Caco-2 (cell line): ENCODE data around the gene PALM2AKAP2. TPM values are rescaled to one million over a fixed set of nuclear protein-coding genes. Genes with fewer than 3 reads are reported as not detected.

Experiments
- BruUV-seq: library from RNA; stranded (reverse); fragments of 400-500 nt; replicated peaks from 2 replicates; lab custom pipeline; 2021; lab: Mats Ljungman, UMichigan
- CTCF ChIA-PET: fragments of 300-600 bp; sonication (Branson Sonifier 250); formaldehyde crosslinking; loops from one replicate; lab custom pipeline; 2022; ENCODE audit warnings: antibody characterized with exemption; lab: Charles Lee
- POLR2A ChIA-PET: fragments of 300-600 bp; sonication (Branson Sonifier 250); formaldehyde crosslinking; loops from one replicate; lab custom pipeline; 2022; ENCODE audit warnings: antibody characterized with exemption; lab: Charles Lee
- DNase-seq, 2 experiments: peaks; one replicate each; pipeline versions ENCODE4 v3.0.0 to v3.0.0-alpha.2; 2020 to 2022
- H3K27me3 ChIP-seq: replicated peaks from 2 replicates; pipeline ENCODE4 v1.6.0; 2011; ENCODE audit warnings: low read length; ENCODE audit not compliant: control insufficient read depth, insufficient read depth
- H3K36me3 ChIP-seq: 2 replicates; pipeline ENCODE4 v1.5.1; 2011; ENCODE audit warnings: low read length; ENCODE audit not compliant: control insufficient read depth, insufficient read depth
- H3K4me1 ChIP-seq: fragments of 250-450 bp; sonication (Bioruptor Pico); 2 replicates; pipeline ENCODE4 v1.5.1; 2020; ENCODE audit warnings: mild to moderate bottlenecking
- H3K4me3 ChIP-seq: 2 replicates; pipeline ENCODE4 v1.5.1; 2011; ENCODE audit warnings: low read depth, mild to moderate bottlenecking, control low read depth, low read length
- H3K9me3 ChIP-seq: fragments of 250-450 bp; sonication (Bioruptor Pico); 2 replicates; pipeline ENCODE4 v1.5.1; 2020; ENCODE audit warnings: mild to moderate bottlenecking, moderate library complexity
- H3K27ac Mint-ChIP-seq: one replicate; pipeline ENCODE4 v1.8.0; 2022; ENCODE audit warnings: mixed read lengths; ENCODE audit not compliant: unreplicated experiment
- H3K27me3 Mint-ChIP-seq: one replicate; pipeline ENCODE4 v1.8.0; 2022; ENCODE audit warnings: mixed read lengths; ENCODE audit not compliant: insufficient read depth, unreplicated experiment
- H3K36me3 Mint-ChIP-seq: one replicate; pipeline ENCODE4 v1.8.0; 2022; ENCODE audit warnings: mild to moderate bottlenecking, mixed read lengths; ENCODE audit not compliant: insufficient read depth, unreplicated experiment
- H3K4me1 Mint-ChIP-seq: one replicate; pipeline ENCODE4 v1.8.0; 2022; ENCODE audit warnings: low read depth, mixed read lengths; ENCODE audit not compliant: unreplicated experiment
- H3K4me3 Mint-ChIP-seq: one replicate; pipeline ENCODE4 v1.8.0; 2022; ENCODE audit warnings: mild to moderate bottlenecking, moderate library complexity, mixed read lengths; ENCODE audit not compliant: unreplicated experiment
- H3K9me3 Mint-ChIP-seq: one replicate; pipeline ENCODE4 v1.8.0; 2022; ENCODE audit warnings: mixed read lengths; ENCODE audit not compliant: unreplicated experiment
- intact Hi-C: fragments of 100-400 bp; cut with micrococcal nuclease; formaldehyde crosslinking; loops from one replicate; pipeline ENCODE4 v1.10.0; 2022; ENCODE audit not compliant: unreplicated experiment
- total RNA-seq: library from RNA; stranded (reverse); gene quantifications from 2 replicates; pipeline ENCODE4 v1.2.3, GENCODE V29; 2022
- TF ChIP-seq, protein P1 (sequence below), 2 experiments: fragments of 200-600 bp in 1 of 2; IDR thresholded peaks; 1 replicate in 1 of 2; 2 replicates in 1 of 2; pipeline versions ENCODE4 v1.5.1 to v1.8.0; 2011 to 2022; ENCODE audit warnings: antibody characterized with exemption in 1 of 2, control low read depth in 1 of 2, inconsistent platforms in 1 of 2, low read depth in 1 of 2, low read length in 1 of 2, mild to moderate bottlenecking in 1 of 2, moderate library complexity in 1 of 2; ENCODE audit not compliant: insufficient read depth in 1 of 2, severe bottlenecking in 1 of 2, unreplicated experiment in 1 of 2

The PALM2AKAP2 gene
- total RNA-seq, 1 experiment from 2014 or later, result 0.54 TPM

- TF ChIP-seq, protein P1, sequence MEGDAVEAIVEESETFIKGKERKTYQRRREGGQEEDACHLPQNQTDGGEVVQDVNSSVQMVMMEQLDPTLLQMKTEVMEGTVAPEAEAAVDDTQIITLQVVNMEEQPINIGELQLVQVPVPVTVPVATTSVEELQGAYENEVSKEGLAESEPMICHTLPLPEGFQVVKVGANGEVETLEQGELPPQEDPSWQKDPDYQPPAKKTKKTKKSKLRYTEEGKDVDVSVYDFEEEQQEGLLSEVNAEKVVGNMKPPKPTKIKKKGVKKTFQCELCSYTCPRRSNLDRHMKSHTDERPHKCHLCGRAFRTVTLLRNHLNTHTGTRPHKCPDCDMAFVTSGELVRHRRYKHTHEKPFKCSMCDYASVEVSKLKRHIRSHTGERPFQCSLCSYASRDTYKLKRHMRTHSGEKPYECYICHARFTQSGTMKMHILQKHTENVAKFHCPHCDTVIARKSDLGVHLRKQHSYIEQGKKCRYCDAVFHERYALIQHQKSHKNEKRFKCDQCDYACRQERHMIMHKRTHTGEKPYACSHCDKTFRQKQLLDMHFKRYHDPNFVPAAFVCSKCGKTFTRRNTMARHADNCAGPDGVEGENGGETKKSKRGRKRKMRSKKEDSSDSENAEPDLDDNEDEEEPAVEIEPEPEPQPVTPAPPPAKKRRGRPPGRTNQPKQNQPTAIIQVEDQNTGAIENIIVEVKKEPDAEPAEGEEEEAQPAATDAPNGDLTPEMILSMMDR (IDR thresholded peaks at IDR 0.05; ENCODE audit: insufficient read depth in 1 of 2, low read depth in 1 of 2, low read length in 1 of 2, severe bottlenecking in 1 of 2, unreplicated experiment in 1 of 2), result no peak
- H3K4me3 ChIP-seq, result no peak overlapping the region
- intact Hi-C loops, result no loop called here
- no peak overlapping the region for H3K4me3 Mint-ChIP-seq
- no TSS peak for BruUV-seq
- peaks cover 7% of the 10 kb centered on the region; the same call in 1 of the 2 replicates for H3K4me1 ChIP-seq
- no peaks in the 10 kb centered on the region for H3K9me3 ChIP-seq
- POLR2A ChIA-PET, result no interaction called here
- H3K36me3 ChIP-seq, result no peaks in the 10 kb centered on the region
- no peaks in the 10 kb centered on the region for H3K9me3 Mint-ChIP-seq
- DNase-seq, result no peak
- H3K36me3 Mint-ChIP-seq, result no peaks in the 10 kb centered on the region
- no peaks in the 10 kb centered on the region for H3K27me3 ChIP-seq
- no peak overlapping the region for H3K27ac Mint-ChIP-seq
- peaks cover 15% of the 10 kb centered on the region for H3K4me1 Mint-ChIP-seq
- CTCF ChIA-PET, result no interaction called here
- peaks cover 6% of the 10 kb centered on the region for H3K27me3 Mint-ChIP-seq
Observed at GRCh38 chr9:109789971-109790370, 10.0 kb downstream of the PALM2AKAP2 start.

DNA sequence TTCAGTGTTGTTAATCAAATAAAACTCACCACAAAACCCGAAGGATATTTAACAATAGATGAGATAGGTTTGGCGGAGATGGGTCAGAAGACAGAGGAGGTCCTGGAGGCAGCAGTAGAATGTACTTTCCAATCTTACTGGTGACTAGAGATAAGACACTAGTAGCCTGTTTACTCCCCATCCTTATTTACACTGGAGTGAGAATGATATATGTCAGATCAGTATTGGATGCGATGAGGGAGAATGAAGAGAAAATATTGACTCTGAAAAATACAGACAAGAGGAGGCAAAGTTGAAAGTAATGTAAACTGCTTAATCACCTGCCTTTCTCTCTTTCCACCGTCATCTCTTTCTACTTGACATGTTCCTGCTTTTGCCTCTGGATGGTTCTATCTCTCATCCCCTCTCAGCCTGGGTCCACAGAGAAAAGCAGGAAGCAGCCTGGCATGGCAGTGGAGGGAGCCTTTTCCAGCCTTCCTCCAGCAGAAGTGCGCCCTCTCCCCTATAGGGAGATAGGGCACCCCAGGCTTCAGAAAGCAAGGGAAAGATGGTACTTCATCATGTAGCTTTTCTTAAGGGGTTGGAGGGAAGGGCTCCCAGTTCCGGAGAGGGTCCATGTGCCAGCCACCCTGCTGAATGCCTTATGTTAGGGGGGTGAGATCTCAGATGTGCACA lies 11.1 kb downstream of the PALM2AKAP2 start:
- Mint-ChIP-seq H3K36me3 (no peaks in the 10 kb centered on the region), H3K4me3 (no peak overlapping the region), H3K27ac (no peak overlapping the region), H3K9me3 (no peaks in the 10 kb centered on the region), H3K4me1 (peaks cover 15% of the 10 kb centered on the region), H3K27me3 (no peaks in the 10 kb centered on the region)
- no peaks in the 10 kb centered on the region for H3K36me3 ChIP-seq
- peaks cover 7% of the 10 kb centered on the region; the same call in 1 of the 2 replicates for H3K4me1 ChIP-seq
- no peak overlapping the region for H3K4me3 ChIP-seq
- no peak for DNase-seq
- intact Hi-C loops, result no loop called here
- no peaks in the 10 kb centered on the region for H3K9me3 ChIP-seq
- TF ChIP-seq, protein P1 (IDR thresholded peaks at IDR 0.05; ENCODE audit: insufficient read depth in 1 of 2, low read depth in 1 of 2, low read length in 1 of 2, severe bottlenecking in 1 of 2, unreplicated experiment in 1 of 2), result no peak
- no peaks in the 10 kb centered on the region for H3K27me3 ChIP-seq
- CTCF ChIA-PET, result no interaction called here
- no TSS peak for BruUV-seq
- POLR2A ChIA-PET, result no interaction called here

DNA sequence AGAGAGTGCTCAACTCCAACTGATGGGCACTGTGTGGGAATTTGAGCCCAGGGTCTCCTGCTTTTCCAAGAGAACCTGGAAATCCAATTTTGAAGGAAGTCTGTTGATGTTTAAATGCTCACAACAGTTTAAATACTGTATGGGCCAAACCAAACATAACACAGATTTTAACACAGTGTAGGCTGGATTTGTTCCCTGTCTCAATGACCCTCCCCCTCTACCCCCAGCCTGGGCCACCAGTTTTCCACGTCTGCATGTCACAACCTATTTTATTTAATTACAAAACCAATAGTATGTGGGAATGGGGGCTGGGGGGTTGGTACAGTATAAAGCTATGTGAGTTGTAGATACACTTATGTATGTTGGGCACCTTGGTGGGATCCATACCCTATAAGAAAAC lies 11.7 kb downstream of the PALM2AKAP2 start:
- CTCF ChIA-PET, result no interaction called here
- no peaks in the 10 kb centered on the region for H3K27me3 Mint-ChIP-seq
- H3K4me3 Mint-ChIP-seq, result no peak overlapping the region
- no peaks in the 10 kb centered on the region for H3K27me3 ChIP-seq
- peaks cover 15% of the 10 kb centered on the region for H3K4me1 Mint-ChIP-seq
- H3K4me3 ChIP-seq, result no peak overlapping the region
- H3K27ac Mint-ChIP-seq, result no peak overlapping the region
- H3K4me1 ChIP-seq, result peaks cover 7% of the 10 kb centered on the region; the same call in 1 of the 2 replicates
- TF ChIP-seq, protein P1 (IDR thresholded peaks at IDR 0.05; ENCODE audit: insufficient read depth in 1 of 2, low read depth in 1 of 2, low read length in 1 of 2, severe bottlenecking in 1 of 2, unreplicated experiment in 1 of 2), result no peak
- no peaks in the 10 kb centered on the region for H3K36me3 Mint-ChIP-seq
- intact Hi-C loops, result no loop called here
- POLR2A ChIA-PET, result no interaction called here
- no TSS peak for BruUV-seq
- no peaks in the 10 kb centered on the region for H3K9me3 Mint-ChIP-seq
- H3K9me3 ChIP-seq, result no peaks in the 10 kb centered on the region
- H3K36me3 ChIP-seq, result no peaks in the 10 kb centered on the region
- DNase-seq, result no peak
